MM.1S (cell line): ENCODE measurements around the gene GINS3.

Experiments
- DNase-seq: peaks from one replicate; pipeline ENCODE4 v3.0.0-alpha.2; 2015
- H2AFZ ChIP-seq: fragments of 300-600 bp; sonication (generic); 2 replicates; pipeline ENCODE4 v1.6.0; 2016; ENCODE audit warnings: antibody characterized with exemption, low read length
- H3F3A ChIP-seq: fragments of 300-600 bp; sonication (generic); 2 replicates; pipeline ENCODE4 v1.6.1; 2016; ENCODE audit warnings: mild to moderate bottlenecking, antibody characterized with exemption, low read length, moderate library complexity, mixed read lengths; ENCODE audit not compliant: insufficient read depth
- H3K27ac ChIP-seq: fragments of 300-600 bp; sonication (generic); 2 replicates; pipeline ENCODE4 v1.5.1; 2016; ENCODE audit warnings: mild to moderate bottlenecking, low read length
- H3K27me3 ChIP-seq: fragments of 300-600 bp; sonication (generic); replicated peaks from 2 replicates; pipeline ENCODE4 v1.6.0; 2016; ENCODE audit warnings: low read length; ENCODE audit not compliant: insufficient read depth
- H3K36me3 ChIP-seq: fragments of 300-600 bp; sonication (generic); replicated peaks from 2 replicates; pipeline ENCODE4 v1.6.1; 2016; ENCODE audit warnings: mild to moderate bottlenecking, low read length, mixed read lengths; ENCODE audit not compliant: insufficient read depth
- H3K4me1 ChIP-seq: fragments of 300-600 bp; sonication (generic); 2 replicates; pipeline ENCODE4 v1.6.1; 2016; ENCODE audit warnings: low read length, mixed read lengths
- H3K4me2 ChIP-seq: fragments of 300-600 bp; sonication (generic); 2 replicates; pipeline ENCODE4 v1.6.0; 2016; ENCODE audit warnings: low read depth, low read length
- H3K4me3 ChIP-seq: fragments of 300-600 bp; sonication (generic); 2 replicates; pipeline ENCODE4 v1.5.1; 2016; ENCODE audit warnings: low read length, mixed read lengths
- H3K79me2 ChIP-seq: fragments of 300-600 bp; sonication (generic); 2 replicates; pipeline ENCODE4 v1.6.1; 2016; ENCODE audit warnings: mixed run types, low read length, mixed read lengths
- H3K9ac ChIP-seq: fragments of 300-600 bp; sonication (generic); 2 replicates; pipeline ENCODE4 v1.6.1; 2016; ENCODE audit warnings: low read length, mixed read lengths
- H3K9me2 ChIP-seq: fragments of 300-600 bp; sonication (generic); replicated peaks from 2 replicates; pipeline ENCODE4 v1.6.1; 2016; ENCODE audit warnings: mild to moderate bottlenecking, low read length, mixed read lengths; ENCODE audit not compliant: insufficient read depth
- H3K9me3 ChIP-seq: fragments of 300-600 bp; sonication (generic); replicated peaks from 2 replicates; pipeline ENCODE4 v1.6.1; 2016; ENCODE audit warnings: mild to moderate bottlenecking, low read length, mixed read lengths; ENCODE audit not compliant: insufficient read depth
- H4K20me1 ChIP-seq: fragments of 300-600 bp; sonication (generic); 2 replicates; pipeline ENCODE4 v1.6.1; 2016; ENCODE audit warnings: mild to moderate bottlenecking, low read length, moderate library complexity, mixed read lengths; ENCODE audit not compliant: insufficient read depth
- CTCF ChIP-seq: fragments of 300-600 bp; sonication (generic); IDR thresholded peaks from 2 replicates; pipeline ENCODE4 v1.5.1; 2016; ENCODE audit warnings: antibody characterized with exemption, low read length, mixed read lengths
- EZH2 ChIP-seq: fragments of 300-600 bp; sonication (generic); optimal IDR thresholded peaks from 2 replicates; pipeline ENCODE3; 2017; ENCODE audit warnings: low read depth, mild to moderate bottlenecking, antibody characterized with exemption, low read length, mixed read lengths
- EZH2phosphoT487 ChIP-seq: fragments of 300-600 bp; sonication (generic); IDR thresholded peaks from 2 replicates; pipeline ENCODE4 v1.6.1; 2018; ENCODE audit warnings: antibody characterized with exemption, low read length

The GINS3 gene

GRCh38 chr16:58392215-58393137, at the start of gene GINS3:
Gene GINS3, plus strand, starts transcription at chr16:58392471. Its CDS starts 131 bp downstream, at chr16:58392602.
- Histone ChIP-seq H3K4me1 (peaks cover 3% of the 10 kb centered on the region; the same call in 1 of the 2 replicates), H3K79me2 (peaks cover 27% of the 10 kb centered on the region), H3K36me3 (no peaks in the 10 kb centered on the region), H3K9ac (peak within 1 kb of the TSS; percentile 97), H2AFZ (peak within 1 kb of the TSS; percentile 85), H3K9me3 (no peaks in the 10 kb centered on the region), H3K4me3 (peak within 1 kb of the TSS; percentile 93), H3K27ac (peak within 1 kb of the TSS; percentile 76), H3K27me3 (no peaks in the 10 kb centered on the region), H3K4me2 (peak within 1 kb of the TSS; percentile 84), H3F3A (no peaks in the 10 kb centered on the region), H3K9me2 (no peaks in the 10 kb centered on the region), H4K20me1 (no peaks in the 10 kb centered on the region)
- DNase-seq, result peak; percentile 85
- no peak for TF ChIP-seq EZH2phosphoT487
- no peak for TF ChIP-seq EZH2
- TF ChIP-seq CTCF, result no peak

GRCh38 chr16:58343562-58343961, 48.7 kb upstream of the GINS3 start:
- no peak for DNase-seq
- H3K9ac ChIP-seq, result no peak overlapping the region
- no peak overlapping the region for H3K4me2 ChIP-seq
- H3K79me2 ChIP-seq, result no peaks in the 10 kb centered on the region
- peaks cover 12% of the 10 kb centered on the region for H3K4me1 ChIP-seq
- TF ChIP-seq EZH2phosphoT487, result no peak
- no peak for TF ChIP-seq EZH2
- TF ChIP-seq CTCF, result no peak
- H3K4me3 ChIP-seq, result no peak overlapping the region
- no peaks in the 10 kb centered on the region for H3K36me3 ChIP-seq
- H4K20me1 ChIP-seq, result no peaks in the 10 kb centered on the region
- no peaks in the 10 kb centered on the region for H3K9me3 ChIP-seq
- peaks cover 2% of the 10 kb centered on the region for H3F3A ChIP-seq
- H3K27me3 ChIP-seq, result no peaks in the 10 kb centered on the region
- no peaks in the 10 kb centered on the region for H3K9me2 ChIP-seq
- H2AFZ ChIP-seq, result no peak overlapping the region
- H3K27ac ChIP-seq, result no peak overlapping the region

- Histone ChIP-seq H3K36me3 (no peaks in the 10 kb centered on the region), H3K27ac (no peak overlapping the region), H3K9ac (no peak overlapping the region), H3K4me2 (no peak overlapping the region), H3K4me1 (peaks cover 6% of the 10 kb centered on the region; the same call in 1 of the 2 replicates), H4K20me1 (no peaks in the 10 kb centered on the region), H2AFZ (no peak overlapping the region), H3K79me2 (no peaks in the 10 kb centered on the region), H3F3A (no peaks in the 10 kb centered on the region), H3K27me3 (no peaks in the 10 kb centered on the region), H3K4me3 (no peak overlapping the region), H3K9me2 (no peaks in the 10 kb centered on the region), H3K9me3 (no peaks in the 10 kb centered on the region)
- DNase-seq, result peak; percentile 13
- TF ChIP-seq EZH2phosphoT487 (no peak), EZH2 (no peak), CTCF (peak; percentile 35)
Observed at GRCh38 chr16:58345574-58346354, 46.5 kb upstream of the GINS3 start.
